WTC11 (cell line): ENCODE measurements around the gene NPIPB6.

Source experiments
- FOXP1 ChIP-seq: sonication (generic); formaldehyde crosslinking; IDR thresholded peaks from 2 replicates; pipeline ENCODE4 v1.8.0; 2022; ENCODE audit warnings: missing genetic modification reagents, mild to moderate bottlenecking, moderate library complexity, borderline replicate concordance
- JUN ChIP-seq: sonication (generic); formaldehyde crosslinking; IDR thresholded peaks from 2 replicates; pipeline ENCODE4 v1.8.0; 2023; ENCODE audit warnings: mild to moderate bottlenecking, missing genetic modification reagents
- MYBL2 ChIP-seq: sonication (generic); formaldehyde crosslinking; IDR thresholded peaks from 2 replicates; pipeline ENCODE4 v1.8.1; 2023; ENCODE audit warnings: mild to moderate bottlenecking, moderate library complexity, missing genetic modification reagents
- NR2C2 ChIP-seq: sonication (generic); formaldehyde crosslinking; IDR thresholded peaks from 2 replicates; pipeline ENCODE4 v1.8.0; 2022; ENCODE audit warnings: mild to moderate bottlenecking, missing genetic modification reagents
- SMAD3 ChIP-seq: sonication (generic); formaldehyde crosslinking; IDR thresholded peaks from 2 replicates; pipeline ENCODE4 v1.8.0; 2022; ENCODE audit warnings: missing genetic modification reagents, mild to moderate bottlenecking, borderline replicate concordance
- SMAD4 ChIP-seq: sonication (generic); formaldehyde crosslinking; IDR thresholded peaks from 2 replicates; pipeline ENCODE4 v1.8.0; 2022; ENCODE audit warnings: mild to moderate bottlenecking, missing genetic modification reagents
- TP53 ChIP-seq: sonication (generic); formaldehyde crosslinking; IDR thresholded peaks from 2 replicates; pipeline ENCODE4 v1.8.1; 2023; ENCODE audit warnings: mild to moderate bottlenecking, missing genetic modification reagents
- TF ChIP-seq, protein P1 (sequence below): sonication (generic); formaldehyde crosslinking; IDR thresholded peaks from 2 replicates; pipeline ENCODE4 v1.8.0; 2022; ENCODE audit warnings: mild to moderate bottlenecking, missing genetic modification reagents
- TF ChIP-seq, protein P2 (sequence below): sonication (generic); formaldehyde crosslinking; IDR thresholded peaks from 2 replicates; pipeline ENCODE4 v1.8.1; 2023; ENCODE audit warnings: mild to moderate bottlenecking, missing genetic modification reagents
- TF ChIP-seq, protein P3 (sequence below): fragments of 200-600 bp; IDR thresholded peaks from 2 replicates; pipeline ENCODE4 v1.8.0; 2022; ENCODE audit warnings: antibody characterized with exemption
- TF ChIP-seq, protein P4 (sequence below): sonication (generic); formaldehyde crosslinking; conservative IDR thresholded peaks from 2 replicates; pipeline ENCODE4 v1.8.1; 2022; ENCODE audit warnings: mild to moderate bottlenecking, missing genetic modification reagents
- TF ChIP-seq, protein P5 (sequence below): sonication (generic); formaldehyde crosslinking; IDR thresholded peaks from 2 replicates; pipeline ENCODE4 v1.8.1; 2022; ENCODE audit warnings: mild to moderate bottlenecking, moderate library complexity, missing genetic modification reagents
- TF ChIP-seq, protein P6 (sequence below): sonication (generic); formaldehyde crosslinking; IDR thresholded peaks from 2 replicates; pipeline ENCODE4 v1.8.1; 2022; ENCODE audit warnings: mild to moderate bottlenecking, missing genetic modification reagents, moderate library complexity, borderline replicate concordance

DNA sequence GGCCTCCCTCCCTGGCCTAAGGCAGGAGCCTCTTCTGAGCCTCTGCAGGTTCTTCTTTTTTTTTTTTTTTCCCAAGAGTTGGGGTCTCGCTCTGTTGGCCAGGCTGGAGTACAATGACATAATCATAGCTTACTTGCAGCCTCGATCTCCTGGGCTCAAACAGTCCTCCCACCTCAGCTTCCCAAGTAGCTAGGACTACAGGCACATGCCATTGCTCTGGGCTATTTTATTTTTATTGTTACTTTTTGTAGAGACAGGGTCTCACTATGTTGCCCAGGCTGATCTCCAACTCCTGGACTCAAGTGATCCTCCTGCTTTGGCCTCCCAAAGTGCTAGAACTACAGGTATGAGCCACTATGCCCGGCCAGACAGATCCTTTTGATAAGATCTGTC lies 38.4 kb downstream of the NPIPB6 start:
- TF ChIP-seq, protein P1, sequence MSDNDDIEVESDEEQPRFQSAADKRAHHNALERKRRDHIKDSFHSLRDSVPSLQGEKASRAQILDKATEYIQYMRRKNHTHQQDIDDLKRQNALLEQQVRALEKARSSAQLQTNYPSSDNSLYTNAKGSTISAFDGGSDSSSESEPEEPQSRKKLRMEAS (CRISPR knock-in tag): no peak
- TF ChIP-seq, protein P2, sequence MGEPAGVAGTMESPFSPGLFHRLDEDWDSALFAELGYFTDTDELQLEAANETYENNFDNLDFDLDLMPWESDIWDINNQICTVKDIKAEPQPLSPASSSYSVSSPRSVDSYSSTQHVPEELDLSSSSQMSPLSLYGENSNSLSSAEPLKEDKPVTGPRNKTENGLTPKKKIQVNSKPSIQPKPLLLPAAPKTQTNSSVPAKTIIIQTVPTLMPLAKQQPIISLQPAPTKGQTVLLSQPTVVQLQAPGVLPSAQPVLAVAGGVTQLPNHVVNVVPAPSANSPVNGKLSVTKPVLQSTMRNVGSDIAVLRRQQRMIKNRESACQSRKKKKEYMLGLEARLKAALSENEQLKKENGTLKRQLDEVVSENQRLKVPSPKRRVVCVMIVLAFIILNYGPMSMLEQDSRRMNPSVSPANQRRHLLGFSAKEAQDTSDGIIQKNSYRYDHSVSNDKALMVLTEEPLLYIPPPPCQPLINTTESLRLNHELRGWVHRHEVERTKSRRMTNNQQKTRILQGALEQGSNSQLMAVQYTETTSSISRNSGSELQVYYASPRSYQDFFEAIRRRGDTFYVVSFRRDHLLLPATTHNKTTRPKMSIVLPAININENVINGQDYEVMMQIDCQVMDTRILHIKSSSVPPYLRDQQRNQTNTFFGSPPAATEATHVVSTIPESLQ: no peak
- TF ChIP-seq MYBL2 (CRISPR knock-in tag) (no peak), TP53 (CRISPR knock-in tag) (no peak), JUN (no peak), NR2C2 (CRISPR knock-in tag) (no peak), FOXP1 (CRISPR knock-in tag) (no peak), SMAD4 (CRISPR knock-in tag) (no peak), SMAD3 (CRISPR knock-in tag) (no peak)
- TF ChIP-seq, protein P3, sequence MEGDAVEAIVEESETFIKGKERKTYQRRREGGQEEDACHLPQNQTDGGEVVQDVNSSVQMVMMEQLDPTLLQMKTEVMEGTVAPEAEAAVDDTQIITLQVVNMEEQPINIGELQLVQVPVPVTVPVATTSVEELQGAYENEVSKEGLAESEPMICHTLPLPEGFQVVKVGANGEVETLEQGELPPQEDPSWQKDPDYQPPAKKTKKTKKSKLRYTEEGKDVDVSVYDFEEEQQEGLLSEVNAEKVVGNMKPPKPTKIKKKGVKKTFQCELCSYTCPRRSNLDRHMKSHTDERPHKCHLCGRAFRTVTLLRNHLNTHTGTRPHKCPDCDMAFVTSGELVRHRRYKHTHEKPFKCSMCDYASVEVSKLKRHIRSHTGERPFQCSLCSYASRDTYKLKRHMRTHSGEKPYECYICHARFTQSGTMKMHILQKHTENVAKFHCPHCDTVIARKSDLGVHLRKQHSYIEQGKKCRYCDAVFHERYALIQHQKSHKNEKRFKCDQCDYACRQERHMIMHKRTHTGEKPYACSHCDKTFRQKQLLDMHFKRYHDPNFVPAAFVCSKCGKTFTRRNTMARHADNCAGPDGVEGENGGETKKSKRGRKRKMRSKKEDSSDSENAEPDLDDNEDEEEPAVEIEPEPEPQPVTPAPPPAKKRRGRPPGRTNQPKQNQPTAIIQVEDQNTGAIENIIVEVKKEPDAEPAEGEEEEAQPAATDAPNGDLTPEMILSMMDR: no peak
- TF ChIP-seq, protein P4, sequence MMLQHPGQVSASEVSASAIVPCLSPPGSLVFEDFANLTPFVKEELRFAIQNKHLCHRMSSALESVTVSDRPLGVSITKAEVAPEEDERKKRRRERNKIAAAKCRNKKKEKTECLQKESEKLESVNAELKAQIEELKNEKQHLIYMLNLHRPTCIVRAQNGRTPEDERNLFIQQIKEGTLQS (CRISPR knock-in tag): no peak
- TF ChIP-seq, protein P5, sequence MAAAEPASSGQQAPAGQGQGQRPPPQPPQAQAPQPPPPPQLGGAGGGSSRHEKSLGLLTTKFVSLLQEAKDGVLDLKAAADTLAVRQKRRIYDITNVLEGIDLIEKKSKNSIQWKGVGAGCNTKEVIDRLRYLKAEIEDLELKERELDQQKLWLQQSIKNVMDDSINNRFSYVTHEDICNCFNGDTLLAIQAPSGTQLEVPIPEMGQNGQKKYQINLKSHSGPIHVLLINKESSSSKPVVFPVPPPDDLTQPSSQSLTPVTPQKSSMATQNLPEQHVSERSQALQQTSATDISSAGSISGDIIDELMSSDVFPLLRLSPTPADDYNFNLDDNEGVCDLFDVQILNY (CRISPR knock-in tag): no peak
- TF ChIP-seq, protein P6, sequence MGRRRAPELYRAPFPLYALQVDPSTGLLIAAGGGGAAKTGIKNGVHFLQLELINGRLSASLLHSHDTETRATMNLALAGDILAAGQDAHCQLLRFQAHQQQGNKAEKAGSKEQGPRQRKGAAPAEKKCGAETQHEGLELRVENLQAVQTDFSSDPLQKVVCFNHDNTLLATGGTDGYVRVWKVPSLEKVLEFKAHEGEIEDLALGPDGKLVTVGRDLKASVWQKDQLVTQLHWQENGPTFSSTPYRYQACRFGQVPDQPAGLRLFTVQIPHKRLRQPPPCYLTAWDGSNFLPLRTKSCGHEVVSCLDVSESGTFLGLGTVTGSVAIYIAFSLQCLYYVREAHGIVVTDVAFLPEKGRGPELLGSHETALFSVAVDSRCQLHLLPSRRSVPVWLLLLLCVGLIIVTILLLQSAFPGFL (CRISPR knock-in tag): no peak
